ENCODE data around the gene PTPRU.

PTPRU gene

GRCh38 chr1:29270929-29271521 lies 34.7 kb downstream of the PTPRU start:
- DNase-seq = no peak

GRCh38 chr1:29271724-29272123 lies 35.4 kb downstream of the PTPRU start:
- DNase-seq = no peak

- DNase-seq = no peak
Observed at GRCh38 chr1:29272147-29272907, 36.0 kb downstream of the PTPRU start.

- DNase-seq = no peak
Observed at GRCh38 chr1:29275435-29275834, 39.1 kb downstream of the PTPRU start.

- no peak for DNase-seq
Observed at GRCh38 chr1:29278124-29278523, 41.8 kb downstream of the PTPRU start.

- DNase-seq = no peak
Observed at GRCh38 chr1:29279406-29279805, 43.1 kb downstream of the PTPRU start.

GRCh38 chr1:29279951-29280391 lies 43.6 kb downstream of the PTPRU start:
- DNase-seq = no peak

GRCh38 chr1:29280409-29281131 lies 44.2 kb downstream of the PTPRU start:
- no peak for DNase-seq

GRCh38 chr1:29281571-29281970 lies 45.2 kb downstream of the PTPRU start:
- no peak for DNase-seq

- DNase-seq = no peak
Observed at GRCh38 chr1:29282135-29282923, 46.0 kb downstream of the PTPRU start.

GRCh38 chr1:29282924-29283803 lies 46.8 kb downstream of the PTPRU start:
- peak; percentile 7 for DNase-seq

GRCh38 chr1:29283804-29284195 lies 47.5 kb downstream of the PTPRU start:
- no peak for DNase-seq

- no peak for DNase-seq
Observed at GRCh38 chr1:29284286-29284960, 48.1 kb downstream of the PTPRU start.

- DNase-seq = no peak
Observed at GRCh38 chr1:29284961-29285560, 48.7 kb downstream of the PTPRU start.

- DNase-seq = no peak
Observed at GRCh38 chr1:29285771-29286170, 49.4 kb downstream of the PTPRU start.

GRCh38 chr1:29286194-29286767 lies 50.0 kb downstream of the PTPRU start:
- DNase-seq = no peak

GRCh38 chr1:29289493-29289892 lies 53.2 kb downstream of the PTPRU start:
- DNase-seq = no peak

GRCh38 chr1:29290414-29290985 lies 54.2 kb downstream of the PTPRU start:
- DNase-seq = no peak

GRCh38 chr1:29291756-29292155 lies 55.4 kb downstream of the PTPRU start:
- DNase-seq = no peak

GRCh38 chr1:29292344-29292743 lies 56.0 kb downstream of the PTPRU start:
- DNase-seq = no peak

Measured in HCEC 1CT (cell line).